ENCODE data around the gene BTBD6. TPM values are rescaled to one million over a fixed set of nuclear protein-coding genes. Genes with fewer than 3 reads are reported as not detected.
A peak's percentile ranks its signal among the peaks of the same experiment; 100 is the strongest.

The BTBD6 gene
- total RNA-seq: 10 to 100 TPM; 52.5 to 53.6 TPM
- long read RNA-seq, transcript BTBD6-206 (5 exons, 1,335 nt): minor isoform, 13 of 202 reads
- long read RNA-seq, transcript BTBD6-203 (4 exons, 2,176 nt): major isoform, 138 of 202 reads
- long read RNA-seq, transcript BTBD6-204 (3 exons, 2,195 nt): minor isoform, 24 of 202 reads
- long read RNA-seq, partial matches to known transcripts: 20 of 202 reads
- long read RNA-seq, other reads (novel, unspliced or antisense): 5 of 202 reads

DNA sequence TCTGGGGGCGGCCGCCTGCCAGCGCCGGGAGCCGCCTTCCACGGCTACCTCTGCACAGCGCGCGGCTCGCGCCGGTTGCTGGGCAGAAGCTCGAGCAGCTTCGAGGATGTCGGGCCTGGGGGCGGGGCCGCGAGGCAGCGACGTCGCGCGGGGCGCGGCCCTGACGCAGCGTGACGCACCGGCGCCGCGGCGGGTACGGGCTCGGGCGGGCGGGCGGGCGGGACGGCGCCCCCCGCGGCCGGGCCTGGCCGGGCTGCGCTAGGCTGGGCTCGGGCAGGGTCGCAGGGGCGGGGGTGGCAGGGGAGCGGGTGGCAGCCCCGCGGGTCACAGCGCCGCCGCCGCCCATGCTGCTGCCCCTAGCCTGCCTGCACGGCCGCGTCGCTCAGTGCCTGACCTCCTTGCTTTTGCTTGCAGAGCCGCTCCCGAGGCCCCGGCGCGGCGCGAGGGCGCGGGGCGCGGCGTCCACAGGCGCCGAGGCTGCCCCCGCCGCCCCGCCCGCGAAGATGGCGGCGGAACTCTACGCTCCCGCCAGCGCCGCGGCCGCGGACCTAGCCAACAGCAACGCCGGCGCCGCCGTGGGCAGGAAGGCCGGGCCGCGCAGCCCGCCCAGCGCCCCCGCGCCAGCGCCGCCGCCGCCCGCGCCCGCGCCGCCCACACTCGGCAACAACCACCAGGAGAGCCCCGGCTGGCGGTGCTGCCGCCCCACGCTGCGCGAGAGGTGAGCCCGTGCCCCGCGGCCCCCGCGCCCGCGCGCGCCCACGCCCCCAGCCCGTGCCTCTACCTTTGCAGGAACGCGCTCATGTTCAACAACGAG lies at the start of gene BTBD6:
TSS of gene BTBD6 (plus strand) at position 166 of the 814 bp plus-strand sequence. CDS start at position 345, 179 bp downstream.
- DNase-seq: peak; percentile 84 to 93
- intact Hi-C loops (cut with DNase I, micrococcal nuclease): no loop called here
- ATAC-seq: peak; percentile 91

DNA sequence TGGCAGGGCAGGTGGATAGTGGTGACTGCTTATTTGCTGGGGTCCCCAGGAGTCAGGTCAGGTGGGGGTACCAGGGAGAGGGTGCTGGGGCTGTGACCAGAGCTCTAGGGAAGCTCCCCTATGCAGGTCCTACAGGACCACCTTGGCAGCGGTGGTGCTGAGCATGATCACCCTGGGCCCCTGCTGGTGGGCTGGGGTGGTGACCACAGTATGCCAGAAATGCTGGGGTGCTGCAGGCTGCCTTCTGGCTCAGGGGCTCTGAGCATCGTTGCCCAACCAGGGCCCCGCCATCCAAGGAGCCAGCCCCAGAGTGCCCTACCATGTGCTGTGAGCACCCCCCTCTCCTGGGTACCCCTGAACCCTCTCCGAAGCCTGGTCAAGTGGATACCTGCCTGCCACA lies 49.7 kb upstream of the BTBD6 start:
- DNase-seq: no peak
- intact Hi-C loops (cut with DNase I, micrococcal nuclease): no loop called here
- ATAC-seq: no peak

DNA sequence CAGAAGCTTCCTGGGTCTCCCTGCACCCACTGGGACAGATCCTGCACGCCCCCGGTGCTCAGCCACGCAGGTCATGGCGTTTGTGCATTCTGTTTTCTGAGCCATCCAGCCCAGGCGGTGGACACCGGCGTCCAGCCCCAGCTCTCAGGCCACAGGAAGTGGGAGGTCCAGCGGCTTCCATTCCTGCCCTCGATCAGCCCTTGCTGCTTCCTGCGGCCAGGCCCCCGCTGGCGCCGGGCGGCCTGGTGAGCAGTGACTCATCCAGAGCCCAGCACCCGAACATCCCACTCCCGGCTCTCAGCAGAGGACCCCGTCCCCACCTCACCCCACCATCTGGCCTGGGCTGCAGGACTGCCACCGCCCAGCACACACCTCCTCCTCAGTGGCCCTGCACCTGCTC lies 49.2 kb upstream of the BTBD6 start:
- no peak for DNase-seq
- intact Hi-C loops (cut with DNase I, micrococcal nuclease): no loop called here
- ATAC-seq: no peak

DNA sequence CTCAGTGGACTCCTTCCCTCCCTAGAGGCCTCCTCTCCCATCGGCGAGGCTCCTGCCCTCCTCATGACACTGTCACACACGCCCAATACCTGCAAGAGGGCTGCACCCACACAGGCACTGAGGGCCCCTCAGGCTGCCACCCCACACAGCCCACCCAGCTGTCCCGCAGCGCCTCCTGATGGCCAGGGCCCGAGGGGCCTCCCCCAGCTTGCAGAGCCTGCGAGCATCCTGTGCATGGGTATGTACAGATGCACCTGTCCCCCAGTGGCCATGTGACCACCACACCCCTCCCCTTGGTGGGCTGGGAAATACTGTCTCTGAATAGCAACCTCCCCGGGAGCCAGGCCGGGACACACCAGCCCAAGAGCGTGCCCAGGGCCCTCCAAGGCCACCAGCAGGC lies 48.3 kb upstream of the BTBD6 start:
- no peak for DNase-seq
- no peak for ATAC-seq
- intact Hi-C loops (cut with DNase I, micrococcal nuclease): loop anchor here in 1 of 2 donors (5.0 to 10.0 kb wide), 2 partner anchors 85 to 147 kb away; no protein-coding TSS in a partner anchor

DNA sequence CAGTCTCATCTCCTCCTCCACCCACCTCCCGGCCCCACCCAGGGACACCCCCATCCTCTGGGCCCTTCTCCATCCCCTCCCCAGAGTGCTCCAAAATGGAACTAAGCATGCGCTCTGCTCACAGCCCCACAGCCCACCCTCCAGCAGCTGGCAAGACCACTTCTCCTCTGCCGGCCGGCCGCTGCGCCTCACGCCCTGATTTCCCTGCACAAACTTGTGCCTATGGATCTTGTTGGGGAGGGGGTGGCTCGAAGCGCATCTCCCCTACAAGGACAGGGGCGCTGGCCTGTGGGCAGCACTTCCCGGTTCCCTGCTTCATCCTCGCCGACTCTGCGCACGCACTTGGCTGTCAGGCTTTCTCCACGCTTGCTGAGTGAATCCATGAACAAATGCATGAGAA lies 47.7 kb upstream of the BTBD6 start:
- no peak for ATAC-seq
- intact Hi-C loops (cut with DNase I, micrococcal nuclease): loop anchor here in 1 of 2 donors (5.0 to 10.0 kb wide), 2 partner anchors 84 to 147 kb away; no protein-coding TSS in a partner anchor
- no peak for DNase-seq

DNA sequence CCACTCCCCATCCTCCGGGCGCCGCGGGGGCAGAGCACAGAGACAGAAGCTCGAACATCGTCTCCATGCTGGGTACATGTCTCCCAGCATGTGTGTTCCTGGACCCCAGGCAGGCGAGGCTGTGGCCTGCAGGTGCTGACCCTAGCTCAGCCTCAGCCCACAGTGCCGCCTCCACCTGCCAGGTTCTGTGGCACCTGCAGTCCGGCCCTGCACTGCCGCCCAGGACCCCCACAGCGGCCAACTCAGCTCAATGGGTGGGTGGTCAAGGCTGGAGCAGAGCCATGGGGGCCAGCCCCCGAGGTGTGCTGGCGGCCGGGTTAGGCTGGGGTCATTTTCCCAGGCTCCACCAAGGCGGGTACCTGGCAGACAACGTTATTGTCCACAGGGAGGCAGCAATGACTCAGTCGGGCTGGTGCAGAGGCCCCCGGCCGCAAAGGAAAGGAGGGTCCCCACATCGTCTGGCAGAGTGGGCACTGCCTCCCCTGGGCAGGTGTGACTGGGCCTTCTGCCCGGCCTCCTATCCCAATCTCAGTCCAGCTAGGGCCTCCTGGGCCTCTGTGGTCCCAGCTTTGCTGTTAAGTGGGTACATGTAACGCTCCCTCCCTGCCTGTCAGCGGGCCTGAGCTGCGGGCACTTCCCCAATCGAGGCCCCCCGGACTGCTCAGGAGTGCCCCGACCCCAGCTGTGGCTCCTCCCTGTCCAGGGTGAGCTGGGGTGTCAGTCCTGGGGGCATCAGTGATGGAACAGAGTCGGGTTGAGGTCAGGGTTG lies 47.0 kb upstream of the BTBD6 start:
- intact Hi-C loops (cut with DNase I, micrococcal nuclease): loop anchor here in 1 of 2 donors (5.0 to 10.0 kb wide), 2 partner anchors 83 to 146 kb away; no protein-coding TSS in a partner anchor
- ATAC-seq (no peak), DNase-seq (no peak)

DNA sequence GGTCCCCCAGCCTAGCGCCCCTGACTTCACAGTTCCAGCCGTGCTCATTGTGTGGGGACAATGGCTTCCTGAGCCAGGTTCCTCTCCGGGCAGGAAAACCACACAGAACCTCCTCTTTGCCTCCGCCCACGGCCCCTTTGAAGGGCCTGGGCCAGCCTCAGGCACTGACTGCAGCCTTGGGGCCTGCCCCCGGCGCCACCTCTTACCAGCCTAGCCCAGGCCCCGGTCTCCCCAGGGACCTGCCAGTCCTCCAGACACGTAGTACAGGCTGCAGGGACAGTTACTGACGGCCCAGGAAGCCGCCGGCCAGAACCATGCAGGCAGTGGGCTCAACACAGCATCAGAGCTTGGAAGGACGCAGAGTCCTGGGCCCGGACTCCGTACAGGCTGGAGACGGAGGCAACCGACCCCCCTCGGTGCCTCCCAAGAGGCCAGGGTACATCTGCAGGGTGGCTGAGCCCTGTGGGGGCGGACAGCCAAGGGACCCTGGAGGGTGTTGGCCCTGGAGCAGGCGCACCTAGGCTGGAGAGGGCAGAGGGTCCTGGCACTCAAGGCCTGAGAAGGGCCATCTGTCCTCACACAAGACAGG lies 46.3 kb upstream of the BTBD6 start:
- intact Hi-C loops (cut with DNase I, micrococcal nuclease): loop anchor here in 1 of 2 donors (5.0 to 10.0 kb wide), 2 partner anchors 83 to 145 kb away; no protein-coding TSS in a partner anchor
- DNase-seq: no peak
- no peak for ATAC-seq

DNA sequence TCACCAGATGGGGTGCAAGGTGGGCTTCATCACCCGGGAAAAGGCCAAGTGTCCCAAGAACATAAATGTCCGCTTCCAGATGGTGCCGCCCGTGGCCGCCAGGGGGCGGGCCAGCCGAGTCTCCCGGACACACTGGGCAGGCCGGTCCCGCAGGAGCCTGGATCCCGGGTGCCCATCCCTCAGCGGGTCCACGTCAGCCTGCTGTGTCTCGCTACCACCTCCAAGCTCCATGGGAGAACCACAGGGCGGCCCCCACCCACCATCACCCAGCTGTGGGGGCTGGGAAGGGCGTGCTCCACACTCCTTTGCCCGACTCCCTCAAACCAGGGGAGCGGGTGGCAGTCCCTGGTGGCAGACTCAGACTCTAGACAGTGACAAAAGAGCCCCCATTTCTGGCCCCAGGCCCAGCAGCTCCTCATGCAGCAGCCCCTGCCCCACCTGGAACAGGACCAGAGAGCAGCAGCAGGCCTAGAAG lies 45.2 kb upstream of the BTBD6 start:
- DNase-seq (peak; percentile 61 to 79), ATAC-seq (peak; percentile 61)
- intact Hi-C loops (cut with DNase I, micrococcal nuclease): loop anchor here in 1 of 2 donors (5.0 to 10.0 kb wide), 2 partner anchors 82 to 144 kb away; no protein-coding TSS in a partner anchor

DNA sequence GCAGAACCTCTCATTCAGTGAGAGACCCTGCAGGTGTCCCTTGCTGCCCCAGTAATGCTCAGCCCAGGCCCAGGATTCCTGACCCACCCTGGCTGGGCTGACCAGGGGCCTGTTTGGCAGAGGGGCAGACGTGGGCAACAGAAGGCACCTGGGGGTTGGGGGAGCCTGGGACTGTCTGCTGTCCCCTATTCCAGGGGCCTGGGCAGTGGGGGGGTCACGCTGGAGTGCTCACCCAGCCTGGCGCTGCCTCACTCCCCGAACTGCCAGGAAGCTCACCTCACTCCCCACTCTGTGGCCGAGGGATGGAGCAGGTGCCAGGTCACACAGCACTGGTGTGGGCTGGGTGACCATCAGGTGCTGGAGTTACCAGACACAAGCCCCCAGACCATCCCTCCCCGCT lies 44.6 kb upstream of the BTBD6 start:
- ATAC-seq: no peak
- DNase-seq: no peak
- intact Hi-C loops (cut with DNase I, micrococcal nuclease): loop anchor here in 1 of 2 donors (5.0 to 10.0 kb wide), 2 partner anchors 81 to 144 kb away; no protein-coding TSS in a partner anchor

DNA sequence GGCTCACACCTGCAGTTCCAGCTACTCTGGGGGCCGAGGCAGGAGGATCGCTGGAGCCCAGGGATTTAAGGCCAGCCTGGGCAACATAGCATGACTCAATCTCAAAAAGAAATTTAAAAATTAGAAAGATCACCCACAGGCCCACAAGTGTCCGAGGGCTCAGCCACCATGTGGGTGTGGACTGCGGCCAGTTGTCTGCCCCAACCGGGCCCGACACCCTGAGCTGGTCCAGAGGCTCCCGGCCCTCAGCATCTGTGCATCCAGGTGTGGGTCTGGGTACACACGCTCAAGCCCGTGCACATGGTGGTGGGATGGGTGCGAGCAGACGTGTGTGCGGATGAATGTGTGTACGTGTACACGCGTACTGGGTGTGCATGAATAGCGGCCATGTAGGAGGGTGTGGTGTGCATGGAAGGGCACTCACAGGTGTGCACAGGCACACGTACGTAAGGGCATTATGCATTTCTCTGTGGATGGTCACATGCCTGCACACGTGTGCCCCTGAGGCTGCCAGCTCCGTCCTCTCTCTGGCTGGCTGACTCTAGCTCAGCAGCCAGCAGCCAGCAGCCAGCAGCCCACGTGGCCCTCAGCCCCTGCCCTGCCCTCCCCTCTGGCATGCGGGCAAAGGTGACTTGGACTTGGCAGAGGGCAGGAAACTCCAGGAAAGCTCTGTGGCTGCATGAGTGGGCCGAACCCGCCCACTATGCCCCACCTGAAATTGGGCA lies 44.0 kb upstream of the BTBD6 start:
- intact Hi-C loops (cut with DNase I, micrococcal nuclease): loop anchor here in 1 of 2 donors (5.0 to 10.0 kb wide), 2 partner anchors 80 to 143 kb away; no protein-coding TSS in a partner anchor

DNA sequence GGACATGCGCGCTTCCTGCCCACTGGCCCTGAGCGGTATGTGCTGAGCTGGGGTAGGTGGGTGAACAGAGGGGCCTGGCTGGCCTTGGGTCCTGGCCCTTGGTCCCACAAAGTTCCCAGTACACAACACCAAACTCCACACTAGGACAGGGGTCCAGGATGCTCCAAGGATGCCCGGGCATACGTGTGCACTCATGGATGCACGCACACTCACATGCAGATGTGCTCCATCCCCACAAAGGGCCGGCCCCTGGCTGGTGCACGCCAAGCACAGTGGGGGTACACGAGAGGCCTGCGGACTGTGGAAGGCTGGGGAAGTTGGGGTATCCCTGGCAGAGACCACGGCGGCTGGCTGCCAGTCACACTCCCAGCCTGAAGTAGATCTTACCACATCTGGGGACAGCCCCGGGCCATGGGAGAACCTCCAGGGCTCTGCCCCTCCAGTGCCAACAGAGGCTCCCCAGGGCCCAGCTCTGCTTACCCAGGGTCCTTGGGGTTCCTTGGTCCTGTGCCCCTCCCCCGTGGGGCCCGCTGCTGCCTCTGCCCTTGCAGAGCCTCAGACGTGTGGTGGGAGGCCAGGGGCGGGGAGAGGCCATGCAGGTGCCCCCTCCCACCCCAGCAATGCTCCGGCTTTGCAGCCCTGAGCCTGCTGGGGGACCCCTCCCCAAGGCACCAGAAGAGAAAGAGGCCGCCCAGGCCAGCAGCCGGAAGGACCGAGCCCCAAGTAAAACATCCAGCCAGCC lies 43.2 kb upstream of the BTBD6 start:
- intact Hi-C loops (cut with DNase I, micrococcal nuclease): loop anchor here in 1 of 2 donors (5.0 to 10.0 kb wide), 2 partner anchors 80 to 142 kb away; no protein-coding TSS in a partner anchor
- no peak for DNase-seq
- peak; percentile 2 for ATAC-seq

More for the DNA sequence above, 44.0 kb upstream of the BTBD6 start:
- ATAC-seq: peak; percentile 77
- DNase-seq: peak; percentile 62 to 77

DNA sequence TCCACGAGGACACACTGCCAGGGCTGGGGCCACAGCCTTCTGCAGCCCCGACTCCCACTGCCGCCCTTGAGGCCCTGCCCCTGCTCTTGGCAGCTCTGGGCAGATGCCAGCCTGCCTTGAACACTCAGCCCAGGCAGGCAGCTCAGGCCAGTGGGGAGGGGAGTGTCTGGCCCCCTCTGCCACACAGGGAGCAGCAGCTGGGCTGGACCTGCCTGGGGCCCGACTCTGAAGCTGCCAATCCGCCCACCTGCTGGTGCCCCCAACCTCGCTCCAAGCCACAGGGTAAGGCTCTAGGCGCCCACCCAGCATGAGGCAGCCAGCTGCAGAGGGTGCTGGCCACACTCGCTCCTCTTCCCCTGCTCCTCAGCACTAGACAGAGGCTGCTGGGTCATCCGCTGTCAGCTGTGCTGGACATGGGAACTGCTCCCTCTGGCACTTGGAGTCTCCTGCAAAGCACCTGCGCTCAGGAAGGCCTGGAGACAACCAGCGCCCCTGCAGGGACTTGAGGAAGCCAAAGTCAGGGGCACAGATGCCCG lies 42.6 kb upstream of the BTBD6 start:
- DNase-seq (no peak), ATAC-seq (peak; percentile 3)
- intact Hi-C loops (cut with DNase I, micrococcal nuclease): loop anchor here in 1 of 2 donors (10.0 kb wide), 1 partner anchor 79 kb away; no protein-coding TSS in a partner anchor

DNA sequence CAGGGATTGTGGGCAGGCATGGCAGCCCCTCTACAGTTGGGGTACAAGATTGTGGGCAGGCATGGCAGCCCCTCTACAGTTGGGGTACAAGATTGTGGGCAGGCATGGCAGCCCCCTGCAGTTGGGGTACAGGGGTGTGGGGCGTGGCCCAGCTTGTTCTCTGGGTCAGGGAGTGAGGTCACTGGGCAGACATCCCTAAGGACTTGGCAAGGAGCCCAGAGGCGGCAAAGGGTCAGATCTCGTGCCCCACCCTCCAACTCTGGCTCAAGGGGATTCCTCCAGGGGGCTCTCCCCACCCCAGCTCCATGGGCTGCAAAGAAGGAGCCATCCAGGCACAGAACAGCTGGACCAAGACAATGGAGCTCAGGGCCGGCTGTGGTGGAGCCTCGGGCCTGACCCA lies 41.5 kb upstream of the BTBD6 start:
- ATAC-seq (no peak), DNase-seq (no peak)
- intact Hi-C loops (cut with DNase I, micrococcal nuclease): loop anchor here in 1 of 2 donors (10.0 kb wide), 1 partner anchor 78 kb away; no protein-coding TSS in a partner anchor

DNA sequence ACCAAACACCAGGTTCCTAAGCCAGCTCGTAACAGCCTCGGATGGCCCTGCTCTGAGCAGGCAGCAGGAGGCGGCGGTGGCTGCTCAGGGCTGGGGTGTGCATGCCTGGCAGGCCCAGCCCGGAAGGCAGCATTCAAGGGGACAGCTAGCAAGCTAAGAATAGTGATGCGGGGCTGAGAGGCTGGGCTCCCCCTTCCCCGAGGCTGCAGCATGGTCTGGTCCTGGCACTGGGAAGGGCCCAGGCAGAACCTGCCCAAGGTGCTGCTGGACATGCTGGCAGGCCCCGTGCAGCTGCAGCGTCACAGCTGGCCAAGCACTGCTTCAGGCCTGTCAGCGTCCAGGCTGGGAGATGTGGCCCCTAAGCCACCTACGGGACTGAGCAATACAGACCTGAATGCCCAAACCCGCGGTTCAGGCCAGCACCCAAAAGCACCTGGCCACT lies 40.9 kb upstream of the BTBD6 start:
- no peak for ATAC-seq
- intact Hi-C loops (cut with DNase I, micrococcal nuclease): loop anchor here in 1 of 2 donors (10.0 kb wide), 1 partner anchor 77 kb away; no protein-coding TSS in a partner anchor
- no peak for DNase-seq

DNA sequence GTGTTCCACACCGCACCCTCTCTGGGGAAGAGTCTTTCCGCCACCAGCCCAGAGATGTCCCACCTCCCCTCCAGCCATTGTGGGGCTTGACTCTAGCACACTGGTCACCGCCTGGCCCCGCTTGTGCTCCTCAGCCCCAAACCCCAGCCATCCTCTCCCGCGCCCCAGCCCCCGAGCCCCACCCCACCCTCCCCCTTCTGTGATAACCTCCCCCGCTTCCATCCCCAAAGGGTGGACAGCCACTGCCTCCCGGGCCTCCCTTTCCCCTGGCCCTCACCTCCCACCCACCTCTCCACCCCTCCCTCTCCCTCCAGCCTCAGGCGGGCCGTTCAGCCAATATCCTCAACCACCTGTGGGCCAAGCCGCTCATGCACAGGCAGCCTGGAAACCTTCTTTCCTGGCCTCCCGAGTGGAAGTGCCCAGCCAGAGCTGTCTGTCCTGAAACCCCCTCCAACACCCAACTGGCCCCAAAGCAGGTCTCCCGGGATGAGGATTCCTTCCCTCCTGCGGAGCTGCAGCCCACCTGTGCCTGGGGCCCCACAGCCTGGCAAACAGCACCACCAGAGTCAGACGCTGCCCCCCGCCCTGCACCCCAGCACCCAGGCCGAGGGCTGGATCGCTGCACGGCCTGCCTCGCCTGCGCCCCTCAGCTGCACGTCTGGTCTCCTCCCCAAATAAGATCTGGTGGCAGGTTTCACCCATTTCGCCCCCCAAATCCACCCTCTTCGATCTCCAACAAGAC lies 40.2 kb upstream of the BTBD6 start:
- DNase-seq (no peak), ATAC-seq (no peak)

DNA sequence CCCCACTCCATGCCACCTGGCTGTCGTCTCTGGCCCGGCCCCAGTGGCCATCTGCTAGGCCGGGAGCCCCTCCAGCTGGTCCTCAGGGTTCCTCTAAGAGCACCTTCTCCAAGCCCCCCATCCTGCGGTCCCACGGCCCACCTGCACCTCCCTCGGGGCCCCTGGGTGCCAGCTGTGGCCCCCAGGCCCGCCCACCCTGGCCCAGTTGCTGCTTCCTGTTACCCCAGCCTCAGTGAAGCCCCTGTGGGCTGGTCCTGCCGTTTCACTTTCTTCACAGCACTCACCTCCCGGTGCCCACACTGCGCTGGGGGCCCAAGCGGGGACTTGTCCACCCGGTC lies 39.6 kb upstream of the BTBD6 start:
- no peak for DNase-seq
- intact Hi-C loops (cut with DNase I, micrococcal nuclease): loop anchor here in 1 of 2 donors (10.0 kb wide), 1 partner anchor 76 kb away; no protein-coding TSS in a partner anchor
- ATAC-seq: no peak

More for the DNA sequence above, 40.2 kb upstream of the BTBD6 start:
- intact Hi-C loops (cut with DNase I, micrococcal nuclease): loop anchor here in 1 of 2 donors (10.0 kb wide), 1 partner anchor 77 kb away; no protein-coding TSS in a partner anchor

All from left colon (tissue), 2 donors.